ENCODE data around the gene LCN15. TPM values are rescaled to one million over a fixed set of nuclear protein-coding genes. Genes with fewer than 3 reads are reported as not detected.
A peak's percentile ranks its signal among the peaks of the same experiment; 100 is the strongest.
"Not testable (repeated sequence)": the region's sequence is repeated elsewhere in the genome, so short reads cannot be mapped to it uniquely, and the experiment has no call there.

LCN15 gene
- total RNA-seq, 2 experiments from 2014 or later = not detected

DNA sequence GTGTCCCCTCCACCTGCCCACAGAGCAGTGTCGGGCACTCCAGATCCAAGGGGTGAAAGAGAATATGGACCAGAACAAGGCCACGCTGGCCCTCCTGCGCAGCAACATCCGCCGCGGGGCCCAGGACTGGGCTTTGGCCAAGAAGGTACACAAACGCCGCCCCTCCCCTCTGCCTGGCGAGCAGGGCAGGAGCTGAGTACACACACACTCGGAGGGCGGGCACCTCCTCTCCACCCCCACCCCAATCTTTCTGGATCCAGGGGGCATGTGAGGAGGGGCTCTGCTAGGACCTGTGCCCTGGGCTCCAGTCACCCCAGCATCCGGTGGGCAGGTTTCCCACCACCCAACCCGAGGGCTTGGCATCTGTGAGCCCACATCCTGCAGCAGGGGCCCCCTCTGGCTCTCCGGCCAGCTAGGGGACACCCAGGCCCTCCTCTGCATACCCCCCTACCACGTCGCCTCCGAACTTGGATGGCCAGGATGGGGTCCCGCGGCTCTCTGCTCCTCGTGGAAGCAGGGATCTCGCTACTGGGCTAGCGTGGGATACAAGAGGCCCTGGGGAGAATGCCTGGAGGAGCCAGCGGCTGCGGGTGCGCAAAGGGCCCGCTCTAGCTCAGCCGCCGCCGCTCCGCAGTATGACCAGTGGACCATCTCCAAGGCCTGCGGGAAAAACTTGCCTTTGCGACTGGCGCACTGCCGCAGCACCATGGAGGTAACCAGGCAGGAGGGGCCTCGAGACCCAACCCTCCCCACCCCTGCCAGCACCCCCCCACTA, 34.9 kb upstream of the LCN15 start:
- no peaks in the 10 kb centered on the region for H3K79me2 ChIP-seq (ENCODE audit: insufficient read depth, low read depth, low read length)

DNA sequence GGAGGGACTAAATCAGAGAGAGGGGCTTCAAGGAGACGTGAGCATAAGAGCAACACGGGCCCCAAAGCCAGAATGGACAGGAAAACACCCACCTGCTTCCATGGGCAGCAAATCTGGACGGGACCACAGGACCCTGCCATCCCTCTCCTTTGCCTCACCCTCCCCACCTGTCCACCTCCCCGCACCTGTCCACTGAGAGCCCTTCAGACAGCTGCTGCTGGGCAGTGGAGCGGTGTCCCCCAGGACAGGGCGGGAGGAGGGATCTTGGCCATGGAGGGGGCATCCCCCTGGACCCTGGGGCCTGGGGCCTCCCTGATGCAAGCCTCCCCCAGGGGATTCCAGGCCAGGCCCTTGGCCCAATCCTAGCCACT, 34.4 kb upstream of the LCN15 start:
- POLR2A ChIA-PET = no interaction called here
- Histone ChIP-seq H3K4me2 (ENCODE audit: low read length) (no peak overlapping the region), H3K79me2 (ENCODE audit: insufficient read depth, low read depth, low read length) (no peaks in the 10 kb centered on the region), H3K4me3 (ENCODE audit: low read depth, low read length, poor library complexity, severe bottlenecking) (no peak overlapping the region), H3K27ac (ENCODE audit: low read depth, low read length, poor library complexity, severe bottlenecking) (no peak overlapping the region), H4K20me1 (ENCODE audit: insufficient read depth, low read length) (no peaks in the 10 kb centered on the region), H2AFZ (ENCODE audit: low read length) (no peak overlapping the region), H3K9me2 (ENCODE audit: insufficient read depth, low read length) (no peaks in the 10 kb centered on the region), H3K9me3 (ENCODE audit: low read length) (no peaks in the 10 kb centered on the region), H3K36me3 (ENCODE audit: insufficient read depth, low read length) (no peaks in the 10 kb centered on the region), H3K4me1 (ENCODE audit: insufficient read depth, low read length, poor library complexity, severe bottlenecking) (peaks cover 46% of the 10 kb centered on the region)
- intact Hi-C loops (cut with micrococcal nuclease; ENCODE audit: unreplicated experiment) = no loop called here
- CTCF ChIA-PET (ENCODE audit: unreplicated experiment) = no interaction called here
- no peak for DNase-seq (ENCODE audit: low spot score)
- BruUV-seq (replicated peaks) = no TSS peak
- TF ChIP-seq, protein P1, sequence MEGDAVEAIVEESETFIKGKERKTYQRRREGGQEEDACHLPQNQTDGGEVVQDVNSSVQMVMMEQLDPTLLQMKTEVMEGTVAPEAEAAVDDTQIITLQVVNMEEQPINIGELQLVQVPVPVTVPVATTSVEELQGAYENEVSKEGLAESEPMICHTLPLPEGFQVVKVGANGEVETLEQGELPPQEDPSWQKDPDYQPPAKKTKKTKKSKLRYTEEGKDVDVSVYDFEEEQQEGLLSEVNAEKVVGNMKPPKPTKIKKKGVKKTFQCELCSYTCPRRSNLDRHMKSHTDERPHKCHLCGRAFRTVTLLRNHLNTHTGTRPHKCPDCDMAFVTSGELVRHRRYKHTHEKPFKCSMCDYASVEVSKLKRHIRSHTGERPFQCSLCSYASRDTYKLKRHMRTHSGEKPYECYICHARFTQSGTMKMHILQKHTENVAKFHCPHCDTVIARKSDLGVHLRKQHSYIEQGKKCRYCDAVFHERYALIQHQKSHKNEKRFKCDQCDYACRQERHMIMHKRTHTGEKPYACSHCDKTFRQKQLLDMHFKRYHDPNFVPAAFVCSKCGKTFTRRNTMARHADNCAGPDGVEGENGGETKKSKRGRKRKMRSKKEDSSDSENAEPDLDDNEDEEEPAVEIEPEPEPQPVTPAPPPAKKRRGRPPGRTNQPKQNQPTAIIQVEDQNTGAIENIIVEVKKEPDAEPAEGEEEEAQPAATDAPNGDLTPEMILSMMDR (conservative IDR thresholded peaks at IDR 0.05; ENCODE audit: low read length) = no peak
- no peak for TF ChIP-seq EZH2phosphoT487 (IDR thresholded peaks at IDR 0.05; ENCODE audit: borderline replicate concordance, low read depth, low read length)

More for the DNA sequence above, 34.9 kb upstream of the LCN15 start:
- CTCF ChIA-PET (ENCODE audit: unreplicated experiment) = no interaction called here
- no peak for DNase-seq (ENCODE audit: low spot score)
- no peak for TF ChIP-seq EZH2phosphoT487 (IDR thresholded peaks at IDR 0.05; ENCODE audit: borderline replicate concordance, low read depth, low read length)
- TF ChIP-seq, protein P1 (conservative IDR thresholded peaks at IDR 0.05; ENCODE audit: low read length) = no peak
- intact Hi-C loops (cut with micrococcal nuclease; ENCODE audit: unreplicated experiment) = no loop called here
- no peak overlapping the region for H3K27ac ChIP-seq (ENCODE audit: low read depth, low read length, poor library complexity, severe bottlenecking)
- H3K4me1 ChIP-seq (ENCODE audit: insufficient read depth, low read length, poor library complexity, severe bottlenecking) = peaks cover 46% of the 10 kb centered on the region
- no peaks in the 10 kb centered on the region for H4K20me1 ChIP-seq (ENCODE audit: insufficient read depth, low read length)
- BruUV-seq (replicated peaks) = no TSS peak
- peak overlapping the region; percentile 72 for H3K4me2 ChIP-seq (ENCODE audit: low read length)
- H3K4me3 ChIP-seq (ENCODE audit: low read depth, low read length, poor library complexity, severe bottlenecking) = peak overlapping the region; percentile 62
- no peaks in the 10 kb centered on the region for H3K36me3 ChIP-seq (ENCODE audit: insufficient read depth, low read length)
- H3K9me2 ChIP-seq (ENCODE audit: insufficient read depth, low read length) = no peaks in the 10 kb centered on the region
- H3K9me3 ChIP-seq (ENCODE audit: low read length) = no peaks in the 10 kb centered on the region
- H2AFZ ChIP-seq (ENCODE audit: low read length) = no peak overlapping the region; the same call in 1 of the 2 replicates
- POLR2A ChIA-PET = interaction anchor here (0.7 to 1.1 kb wide), 2 partner anchors 22 to 327 kb away, joined by 4 to 8 read pairs; no protein-coding TSS in a partner anchor

DNA sequence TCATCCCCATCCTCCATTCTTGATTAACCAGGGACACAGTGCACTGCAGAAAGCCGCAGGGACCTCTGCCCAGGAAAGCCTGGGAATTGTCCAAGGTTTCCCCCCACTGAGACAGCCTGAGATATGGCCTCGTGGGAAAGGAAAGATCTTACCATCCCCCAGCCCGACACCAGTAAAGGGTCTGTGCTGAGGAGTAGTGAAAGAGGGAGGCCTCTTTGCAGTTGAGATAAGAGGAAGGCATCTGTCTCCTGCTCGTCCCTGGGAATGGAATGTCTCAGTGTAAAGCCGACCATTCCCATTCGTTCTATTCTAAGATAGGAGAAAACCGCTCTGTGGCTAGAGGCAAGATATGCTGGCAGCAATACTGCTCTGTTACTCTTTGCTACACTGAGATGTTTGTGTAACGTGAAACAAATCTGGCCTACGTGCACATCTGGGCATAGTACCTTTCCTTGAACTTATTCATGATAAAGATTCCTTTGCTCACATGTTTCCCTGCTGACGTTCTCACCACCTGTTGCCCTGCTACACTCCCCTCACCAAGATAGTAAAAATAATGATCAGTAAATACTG, 32.5 kb upstream of the LCN15 start:
- intact Hi-C loops (cut with micrococcal nuclease; ENCODE audit: unreplicated experiment); CTCF ChIA-PET (ENCODE audit: unreplicated experiment); H3K4me3 ChIP-seq (ENCODE audit: low read depth, low read length, poor library complexity, severe bottlenecking); H2AFZ ChIP-seq (ENCODE audit: low read length); POLR2A ChIA-PET; H3K9me2 ChIP-seq (ENCODE audit: insufficient read depth, low read length); H4K20me1 ChIP-seq (ENCODE audit: insufficient read depth, low read length); BruUV-seq (replicated peaks); H3K9me3 ChIP-seq (ENCODE audit: low read length); H3K36me3 ChIP-seq (ENCODE audit: insufficient read depth, low read length); DNase-seq (ENCODE audit: low spot score); H3K79me2 ChIP-seq (ENCODE audit: insufficient read depth, low read depth, low read length): not testable (repeated sequence)
- Histone ChIP-seq H3K4me2 (ENCODE audit: low read length) (peak overlapping the region; percentile 67; the same call in 1 of the 2 replicates), H3K27ac (ENCODE audit: low read depth, low read length, poor library complexity, severe bottlenecking) (peak overlapping the region; percentile 71), H3K4me1 (ENCODE audit: insufficient read depth, low read length, poor library complexity, severe bottlenecking) (peaks cover 52% of the 10 kb centered on the region)

Measured in OCI-LY7 (cell line).